H1 (cell line): Measurements from ENCODE around the gene HTR2B. TPM values are rescaled to one million over a fixed set of nuclear protein-coding genes. Genes with fewer than 3 reads are reported as not detected.

Experiments
- ASH2L ChIP-seq: fragments of 200-600, 300-600 bp; sonication (generic); IDR thresholded peaks from one replicate; pipeline ENCODE4 v1.7.1; 2017; ENCODE audit warnings: low read length
- CEBPB ChIP-seq: IDR thresholded peaks from 2 replicates; pipeline ENCODE4 v1.6.1; 2012; ENCODE audit warnings: low read depth, low read length
- EZH2 ChIP-seq: fragments of 200-600 bp; sonication (generic); IDR thresholded peaks from 2 replicates; pipeline ENCODE4 v1.7.1; 2012; ENCODE audit warnings: low read depth, mild to moderate bottlenecking, moderate library complexity, low read length, inconsistent platforms; ENCODE audit not compliant: severe bottlenecking
- POLR2AphosphoS5 ChIP-seq: IDR thresholded peaks from 2 replicates; pipeline ENCODE4 v1.6.1; 2011; ENCODE audit warnings: low read depth, low read length
- RAD21 ChIP-seq, 2 experiments: IDR thresholded peaks in 1 of 2; conservative IDR thresholded peaks in 1 of 2; 2 replicates each; pipeline ENCODE4 v1.6.1; 2011; ENCODE audit warnings: low read depth in 2 of 2, low read length in 2 of 2, improper control_type of control experiment in 1 of 2, inconsistent platforms in 1 of 2, mild to moderate bottlenecking in 1 of 2, moderate library complexity in 1 of 2
- SP4 ChIP-seq: IDR thresholded peaks from 2 replicates; pipeline ENCODE4 v1.6.1; 2012; ENCODE audit warnings: low read length, inconsistent platforms
- polyA plus RNA-seq, 7 experiments: library from polyadenylated mRNA; depleted of rRNA in 3 of 7; stranded (reverse) in 5 of 7; unstranded in 2 of 7; fragments of >200 nt in 5 of 7; fragments of 200-250 nt in 2 of 7; gene quantifications; 1 replicate in 5 of 7; 2 replicates in 1 of 7; 4 replicates in 1 of 7; pipeline versions ENCODE4 v1.2.1 to v1.2.3, GENCODE V29; 2011 to 2013; ENCODE audit warnings: missing spikeins in 2 of 7, mixed read lengths in 2 of 7
- total RNA-seq: library from RNA; stranded (reverse); fragmentation: NEBNext Ultra II Directional; extraction: Animal tissue kit (Norgen Biotek cat#: 25700); gene quantifications from 2 replicates; pipeline ENCODE4 v1.2.1, GENCODE V29; 2021

HTR2B gene
- total and polyA plus RNA-seq, 2 of the 8 experiments (the other 6 are each of a cell fraction or from before 2014, with no cell fraction given) = not detected

GRCh38 chr2:231084565-231084964 lies 40.3 kb downstream of the HTR2B start (continued):
- TF ChIP-seq EZH2 (no peak), POLR2AphosphoS5 (no peak), ASH2L (no peak), CEBPB (no peak), SP4 (no peak), RAD21 (IDR thresholded peaks at IDR 0.05 in 1 of 2, conservative IDR thresholded peaks at IDR 0.05 in 1 of 2; ENCODE audit: low read depth in 2 of 2, low read length in 2 of 2) (no peak)
